AG04449 (cell line): ENCODE data around the gene PPP2R5B.

Experiments used
- CTCF ChIA-PET: fragments of 350-600 bp; formaldehyde crosslinking; extraction: SDS; loops from one replicate; lab custom pipeline; 2021; ENCODE audit warnings: antibody characterized with exemption; lab: Yijun Ruan, JAX
- POLR2A ChIA-PET: fragments of 400-600, 350-600 bp; formaldehyde crosslinking; extraction: SDS; loops from one replicate; lab custom pipeline; 2020; ENCODE audit warnings: antibody characterized with exemption, inconsistent platforms; lab: Yijun Ruan, JAX
- DNase-seq: peaks from one replicate; pipeline ENCODE4 v3.0.0-alpha.2; 2010; ENCODE audit warnings: low read depth, low spot score
- H3K4me3 ChIP-seq: 2 replicates; pipeline ENCODE4 v1.5.1; 2011; ENCODE audit warnings: low read depth, mild to moderate bottlenecking, control low read depth, low read length
- CTCF ChIP-seq: IDR thresholded peaks from one replicate; pipeline ENCODE4 v1.5.1; 2011; ENCODE audit warnings: mild to moderate bottlenecking, moderate library complexity, low read length, control low read depth, inconsistent platforms; ENCODE audit not compliant: insufficient read depth; ENCODE audit errors: missing control alignments

Gene PPP2R5B

DNA sequence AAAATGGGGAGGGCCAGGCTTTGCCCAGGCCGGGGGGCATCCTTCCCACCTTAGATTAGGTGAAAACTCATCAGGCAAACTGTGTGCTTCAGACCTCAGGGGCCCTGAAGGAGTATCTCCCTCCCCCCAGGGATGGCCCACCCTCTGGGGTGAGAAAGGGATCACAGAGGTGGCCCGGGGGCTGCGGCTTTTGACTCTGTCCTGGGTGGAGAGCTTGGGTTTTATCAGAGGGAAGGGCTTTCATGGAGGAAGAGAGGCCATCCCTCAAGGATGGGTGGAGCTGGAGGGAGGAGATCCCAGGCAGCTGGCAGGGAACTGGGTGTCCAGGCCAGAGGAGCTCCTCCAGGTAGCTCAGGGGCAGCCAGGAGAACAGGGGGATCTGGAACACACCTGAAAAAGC lies 3.1 kb upstream of the PPP2R5B start:
- H3K4me3 ChIP-seq = no peak overlapping the region
- ChIA-PET CTCF (interaction anchor here (1.3 kb wide), 2 partner anchors 74 to 91 kb away, joined by 3 to 4 read pairs; no protein-coding TSS in a partner anchor), POLR2A (interaction anchor here (0.7 kb wide), 1 partner anchor 15 kb away, joined by 3 read pairs; no protein-coding TSS in a partner anchor)
- no peak for TF ChIP-seq CTCF
- DNase-seq = no peak

DNA sequence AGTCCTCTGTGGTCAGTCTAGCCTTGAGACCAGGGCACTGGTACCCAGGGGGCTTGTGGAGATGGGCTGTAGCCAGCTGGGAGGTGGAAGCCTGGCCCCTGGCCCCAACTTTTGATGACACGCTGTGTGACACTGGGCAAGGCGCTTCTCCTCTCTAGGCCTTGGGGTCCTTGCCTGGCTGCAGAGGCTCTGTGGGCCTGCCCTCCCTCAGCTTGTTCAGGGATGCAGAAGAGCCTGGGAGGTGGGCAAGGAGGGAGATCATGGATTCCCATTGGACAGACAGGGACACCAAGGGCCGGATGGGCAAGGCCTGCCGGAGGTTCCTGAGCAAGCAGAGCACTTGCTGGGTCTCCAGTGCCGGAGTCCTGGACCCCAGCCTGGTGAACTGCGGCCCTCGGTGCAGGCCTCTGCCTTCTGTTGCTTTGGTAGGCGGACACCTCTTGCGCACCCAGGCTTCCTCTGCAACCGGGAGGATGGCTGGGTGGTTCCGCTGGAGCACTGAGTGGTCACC lies 1.3 kb upstream of the PPP2R5B start:
- ChIA-PET CTCF (interaction anchor here (1.0 to 2.4 kb wide), 4 partner anchors 14 to 90 kb away, joined by 3 to 7 read pairs (median 4); no protein-coding TSS in a partner anchor), POLR2A (interaction anchor here (0.6 kb wide), 1 partner anchor 28 kb away, joined by 3 read pairs; no protein-coding TSS in a partner anchor)
- no peak overlapping the region for H3K4me3 ChIP-seq
- TF ChIP-seq CTCF = no peak
- no peak for DNase-seq

GRCh38 chr11:64924910-64925284 lies 408 bp downstream of the PPP2R5B start:
- no peak for DNase-seq
- POLR2A ChIA-PET = interaction anchor here (0.5 to 1.5 kb wide), 5 partner anchors 9 to 117 kb away, joined by 3 to 8 read pairs (median 4); partner anchors contain the start of gene GPHA2
- peak overlapping the region; percentile 81 for H3K4me3 ChIP-seq
- CTCF ChIA-PET = interaction anchor here (0.6 to 1.7 kb wide), 9 partner anchors 8 to 194 kb away, joined by 3 to 5 read pairs (median 3); partner anchors contain the start of gene GPHA2
- no peak for TF ChIP-seq CTCF

GRCh38 chr11:64925536-64926436 lies 1.3 kb downstream of the PPP2R5B start:
- CTCF ChIA-PET = interaction anchor here (0.6 to 2.4 kb wide), 9 partner anchors 8 to 404 kb away, joined by 3 to 8 read pairs (median 3); partner anchors contain the start of genes ARL2 and GPHA2
- H3K4me3 ChIP-seq = peak overlapping the region; percentile 81
- POLR2A ChIA-PET = interaction anchor here (1.5 kb wide), 1 partner anchor 10 kb away, joined by 8 read pairs; the partner anchor contains the start of gene GPHA2
- no peak for TF ChIP-seq CTCF
- DNase-seq = no peak

DNA sequence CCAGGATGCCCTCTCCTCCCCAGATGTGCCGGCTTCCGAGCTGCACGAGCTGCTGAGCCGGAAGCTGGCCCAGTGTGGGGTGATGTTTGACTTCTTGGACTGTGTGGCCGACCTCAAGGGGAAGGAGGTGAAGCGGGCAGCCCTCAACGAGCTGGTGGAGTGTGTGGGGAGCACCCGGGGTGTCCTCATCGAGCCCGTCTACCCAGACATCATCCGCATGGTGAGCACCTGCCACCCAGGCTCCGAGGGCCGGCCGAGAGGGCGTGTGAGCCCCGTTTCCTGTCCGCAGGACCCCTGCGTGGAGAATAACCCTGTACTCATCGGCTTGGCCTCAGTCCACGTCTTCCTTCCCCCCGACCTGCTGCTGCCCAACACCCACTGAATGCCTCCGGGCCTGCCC lies 2.2 kb downstream of the PPP2R5B start:
- POLR2A ChIA-PET = interaction anchor here (0.6 to 1.2 kb wide), 2 partner anchors 9 to 123 kb away, joined by 3 read pairs; partner anchors contain the start of gene GPHA2
- DNase-seq = no peak
- no peak for TF ChIP-seq CTCF
- H3K4me3 ChIP-seq = no peak overlapping the region
- CTCF ChIA-PET = interaction anchor here (0.6 to 2.4 kb wide), 8 partner anchors 9 to 88 kb away, joined by 3 to 8 read pairs (median 4); partner anchors contain the start of genes ARL2 and GPHA2

DNA sequence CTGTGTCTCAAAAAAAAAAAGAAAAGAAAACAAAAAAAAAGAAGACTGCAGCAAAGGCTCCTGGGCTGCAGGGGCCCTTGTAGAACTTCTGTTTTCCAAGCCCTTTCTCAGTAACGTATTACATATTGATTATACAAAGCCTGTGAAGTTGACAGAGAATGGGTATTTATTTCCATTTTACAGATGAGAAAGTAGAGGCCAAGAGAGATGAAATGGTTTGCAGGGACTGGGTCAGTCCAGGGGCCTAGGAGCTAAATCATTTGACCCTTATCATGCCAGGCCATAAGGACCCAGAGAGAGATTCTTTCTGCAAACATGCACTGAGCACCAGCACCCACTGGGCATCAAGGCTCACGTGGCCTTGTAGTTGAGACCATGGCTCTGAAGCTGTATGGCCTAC lies 4.5 kb downstream of the PPP2R5B start:
- ChIA-PET CTCF (interaction anchor here (2.0 kb wide), 1 partner anchor 85 kb away, joined by 6 read pairs; the partner anchor contains the start of gene ARL2), POLR2A (no interaction called here)
- TF ChIP-seq CTCF = no peak

More for the DNA sequence above, 4.5 kb downstream of the PPP2R5B start:
- DNase-seq = no peak
- no peak overlapping the region for H3K4me3 ChIP-seq
